HEK293 (cell line): ENCODE results near the gene MGMT.
A peak's percentile ranks its signal among the peaks of the same experiment; 100 is the strongest.

Experiments used
- CTCF ChIA-PET: fragments of 350-600 bp; formaldehyde crosslinking; extraction: SDS; loops from one replicate; lab custom pipeline; 2021; ENCODE audit warnings: antibody characterized with exemption; lab: Yijun Ruan, JAX
- POLR2A ChIA-PET: fragments of 300-600 bp; formaldehyde crosslinking; extraction: SDS; loops from one replicate; lab custom pipeline; 2020; ENCODE audit warnings: antibody characterized with exemption, inconsistent platforms; lab: Yijun Ruan, JAX
- H3K27ac ChIP-seq: fragments of 200-500 bp; sonication (Bioruptor generic); 2 replicates; pipeline ENCODE4 v1.5.1; 2014; ENCODE audit warnings: low read depth, low read length, control low read depth, inconsistent platforms; ENCODE audit errors: extremely low read depth
- H3K36me3 ChIP-seq, 2 experiments: fragments of 200-500 bp in 1 of 2; sonication (Bioruptor generic) in 1 of 2; 1 replicate in 1 of 2; 2 replicates in 1 of 2; pipeline ENCODE4 v1.5.1; 2014 to 2017; ENCODE audit warnings: inconsistent platforms in 2 of 2, low read length in 2 of 2; ENCODE audit not compliant: control insufficient read depth in 2 of 2, insufficient read depth in 1 of 2
- H3K4me1 ChIP-seq: fragments of 200-500 bp; sonication (Bioruptor generic); 2 replicates; pipeline ENCODE4 v1.5.1; 2014; ENCODE audit warnings: mild to moderate bottlenecking, low read length, inconsistent platforms; ENCODE audit not compliant: control insufficient read depth, insufficient read depth
- H3K4me3 ChIP-seq: 2 replicates; pipeline ENCODE4 v1.5.1; 2011; ENCODE audit warnings: low read depth, mild to moderate bottlenecking, control low read depth, low read length, moderate library complexity
- H3K9me3 ChIP-seq: fragments of 200-500 bp; sonication (Bioruptor generic); 2 replicates; pipeline ENCODE4 v1.5.1; 2014; ENCODE audit warnings: low read depth, low read length, inconsistent platforms; ENCODE audit not compliant: control insufficient read depth, insufficient read depth
- KLF9 ChIP-seq: fragments of 450-650 bp; formaldehyde crosslinking; IDR thresholded peaks from 2 replicates; pipeline ENCODE4 v1.5.1; 2016; ENCODE audit warnings: missing biosample characterization, missing genetic modification characterization, low read depth
- SCRT2 ChIP-seq: fragments of 450-650 bp; formaldehyde crosslinking; IDR thresholded peaks from 2 replicates; pipeline ENCODE4 v1.5.1; 2016; ENCODE audit warnings: missing biosample characterization, missing genetic modification characterization
- TRIM28 ChIP-seq: IDR thresholded peaks from 2 replicates; pipeline ENCODE4 v1.6.1; 2011; ENCODE audit warnings: low read length, control low read depth, borderline replicate concordance
- ZBTB21 ChIP-seq: fragments of 450-650 bp; formaldehyde crosslinking; IDR thresholded peaks from 2 replicates; pipeline ENCODE4 v1.5.1; 2017; ENCODE audit warnings: missing biosample characterization, missing genetic modification characterization
- ZBTB26 ChIP-seq: fragments of 450-650 bp; formaldehyde crosslinking; optimal IDR thresholded peaks from 2 replicates; pipeline ENCODE3; 2016; ENCODE audit warnings: missing biosample characterization, mild to moderate bottlenecking, missing genetic modification characterization
- ZBTB8A ChIP-seq: fragments of 450-650 bp; formaldehyde crosslinking; IDR thresholded peaks from 2 replicates; pipeline ENCODE4 v1.5.1; 2016; ENCODE audit warnings: missing biosample characterization, missing genetic modification characterization
- ZNF169 ChIP-seq: fragments of 450-650 bp; formaldehyde crosslinking; IDR thresholded peaks from 2 replicates; pipeline ENCODE4 v1.5.1; 2016; ENCODE audit warnings: missing biosample characterization, missing genetic modification characterization
- ZNF302 ChIP-seq: fragments of 450-650 bp; formaldehyde crosslinking; IDR thresholded peaks from 2 replicates; pipeline ENCODE4 v1.5.1; 2016; ENCODE audit warnings: missing biosample characterization, missing genetic modification characterization, low read depth
- ZNF324 ChIP-seq: fragments of 450-650 bp; formaldehyde crosslinking; IDR thresholded peaks from 2 replicates; pipeline ENCODE4 v1.5.1; 2016; ENCODE audit warnings: missing biosample characterization, missing genetic modification characterization
- ZNF433 ChIP-seq: fragments of 450-650 bp; formaldehyde crosslinking; IDR thresholded peaks from 2 replicates; pipeline ENCODE4 v1.5.1; 2016; ENCODE audit warnings: missing biosample characterization, missing genetic modification characterization, low read depth
- ZNF501 ChIP-seq: fragments of 450-650 bp; formaldehyde crosslinking; IDR thresholded peaks from 2 replicates; pipeline ENCODE4 v1.5.1; 2016; ENCODE audit warnings: missing biosample characterization, missing genetic modification characterization
- ZNF510 ChIP-seq: fragments of 450-650 bp; formaldehyde crosslinking; IDR thresholded peaks from 2 replicates; pipeline ENCODE4 v1.5.1; 2018; ENCODE audit warnings: mild to moderate bottlenecking, missing genetic modification characterization, missing biosample characterization; ENCODE audit not compliant: insufficient replicate concordance
- ZNF549 ChIP-seq: fragments of 450-650 bp; IDR thresholded peaks from 2 replicates; pipeline ENCODE4 v1.5.1; 2018; ENCODE audit warnings: missing biosample characterization, missing genetic modification characterization, mild to moderate bottlenecking, inconsistent platforms, moderate library complexity
- TF ChIP-seq, protein P1 (sequence below): fragments of 450-650 bp; IDR thresholded peaks from 2 replicates; pipeline ENCODE4 v1.5.1; 2018; ENCODE audit warnings: missing biosample characterization, missing genetic modification characterization
- TF ChIP-seq, protein P2 (sequence below): fragments of 450-650 bp; formaldehyde crosslinking; IDR thresholded peaks from 2 replicates; pipeline ENCODE4 v1.5.0; 2017; ENCODE audit warnings: missing biosample characterization, missing genetic modification characterization, borderline replicate concordance

MGMT gene

DNA sequence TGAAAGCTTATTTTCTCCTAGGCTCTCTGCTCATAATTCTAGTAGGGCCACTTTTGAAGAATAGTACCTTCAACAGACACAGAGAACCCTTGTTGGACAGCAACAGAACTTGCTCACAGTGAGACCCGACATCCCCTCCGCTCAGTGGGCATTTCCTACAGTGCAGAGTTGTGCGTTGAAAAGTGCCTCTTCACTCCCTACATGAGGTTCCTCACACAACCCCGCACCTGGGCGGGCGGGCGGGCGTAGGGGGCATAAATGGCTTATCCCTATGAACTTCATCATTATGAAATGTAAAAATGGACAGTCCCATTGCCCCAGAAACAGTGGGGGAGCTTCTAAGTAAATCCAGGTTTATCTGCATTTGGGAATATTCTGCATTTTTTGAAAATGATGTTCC is 174.9 kb downstream of the MGMT start:
- CTCF ChIA-PET, result interaction anchor here (0.6 kb wide), 1 partner anchor 38 kb away, joined by 3 read pairs; no protein-coding TSS in a partner anchor
- no peak overlapping the region for H3K27ac ChIP-seq
- no peaks in the 10 kb centered on the region for H3K4me1 ChIP-seq
- H3K36me3 ChIP-seq, result no peaks in the 10 kb centered on the region
- no peak overlapping the region for H3K4me3 ChIP-seq
- no peaks in the 10 kb centered on the region for H3K9me3 ChIP-seq
- TF ChIP-seq ZBTB8A (tag by site-specific recombination) (no peak), TRIM28 (no peak), ZNF324 (tag by site-specific recombination) (no peak), ZNF169 (tag by site-specific recombination) (no peak)
- TF ChIP-seq, protein P1, sequence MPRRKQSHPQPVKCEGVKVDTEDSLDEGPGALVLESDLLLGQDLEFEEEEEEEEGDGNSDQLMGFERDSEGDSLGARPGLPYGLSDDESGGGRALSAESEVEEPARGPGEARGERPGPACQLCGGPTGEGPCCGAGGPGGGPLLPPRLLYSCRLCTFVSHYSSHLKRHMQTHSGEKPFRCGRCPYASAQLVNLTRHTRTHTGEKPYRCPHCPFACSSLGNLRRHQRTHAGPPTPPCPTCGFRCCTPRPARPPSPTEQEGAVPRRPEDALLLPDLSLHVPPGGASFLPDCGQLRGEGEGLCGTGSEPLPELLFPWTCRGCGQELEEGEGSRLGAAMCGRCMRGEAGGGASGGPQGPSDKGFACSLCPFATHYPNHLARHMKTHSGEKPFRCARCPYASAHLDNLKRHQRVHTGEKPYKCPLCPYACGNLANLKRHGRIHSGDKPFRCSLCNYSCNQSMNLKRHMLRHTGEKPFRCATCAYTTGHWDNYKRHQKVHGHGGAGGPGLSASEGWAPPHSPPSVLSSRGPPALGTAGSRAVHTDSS (tag by site-specific recombination), result no peak
- TF ChIP-seq, protein P2, sequence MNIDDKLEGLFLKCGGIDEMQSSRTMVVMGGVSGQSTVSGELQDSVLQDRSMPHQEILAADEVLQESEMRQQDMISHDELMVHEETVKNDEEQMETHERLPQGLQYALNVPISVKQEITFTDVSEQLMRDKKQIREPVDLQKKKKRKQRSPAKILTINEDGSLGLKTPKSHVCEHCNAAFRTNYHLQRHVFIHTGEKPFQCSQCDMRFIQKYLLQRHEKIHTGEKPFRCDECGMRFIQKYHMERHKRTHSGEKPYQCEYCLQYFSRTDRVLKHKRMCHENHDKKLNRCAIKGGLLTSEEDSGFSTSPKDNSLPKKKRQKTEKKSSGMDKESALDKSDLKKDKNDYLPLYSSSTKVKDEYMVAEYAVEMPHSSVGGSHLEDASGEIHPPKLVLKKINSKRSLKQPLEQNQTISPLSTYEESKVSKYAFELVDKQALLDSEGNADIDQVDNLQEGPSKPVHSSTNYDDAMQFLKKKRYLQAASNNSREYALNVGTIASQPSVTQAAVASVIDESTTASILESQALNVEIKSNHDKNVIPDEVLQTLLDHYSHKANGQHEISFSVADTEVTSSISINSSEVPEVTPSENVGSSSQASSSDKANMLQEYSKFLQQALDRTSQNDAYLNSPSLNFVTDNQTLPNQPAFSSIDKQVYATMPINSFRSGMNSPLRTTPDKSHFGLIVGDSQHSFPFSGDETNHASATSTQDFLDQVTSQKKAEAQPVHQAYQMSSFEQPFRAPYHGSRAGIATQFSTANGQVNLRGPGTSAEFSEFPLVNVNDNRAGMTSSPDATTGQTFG (tag by site-specific recombination), result no peak
- TF ChIP-seq, all 188 proteins: peak for 0
- POLR2A ChIA-PET, result no interaction called here

- CTCF ChIA-PET, result no interaction called here
- POLR2A ChIA-PET, result no interaction called here
- H3K36me3 ChIP-seq, result no peaks in the 10 kb centered on the region
- no peak overlapping the region for H3K27ac ChIP-seq
- no peaks in the 10 kb centered on the region for H3K9me3 ChIP-seq
- no peak overlapping the region for H3K4me3 ChIP-seq
- no peaks in the 10 kb centered on the region for H3K4me1 ChIP-seq
- TF ChIP-seq SCRT2 (tag by site-specific recombination), result peak; percentile 24; the same call in 1 of the 2 replicates
- no peak for TF ChIP-seq KLF9 (tag by site-specific recombination)
Observed at GRCh38 chr10:129642427-129642826, 175.4 kb downstream of the MGMT start.

GRCh38 chr10:129643266-129643665 is 176.2 kb downstream of the MGMT start:
- ChIA-PET CTCF (no interaction called here), POLR2A (no interaction called here)
- Histone ChIP-seq H3K4me3 (no peak overlapping the region), H3K9me3 (no peaks in the 10 kb centered on the region), H3K4me1 (no peaks in the 10 kb centered on the region), H3K27ac (no peak overlapping the region), H3K36me3 (no peaks in the 10 kb centered on the region)
- TF ChIP-seq ZNF501 (tag by site-specific recombination) (no peak), ZNF549 (tag by site-specific recombination) (no peak), ZNF510 (no peak), ZNF302 (tag by site-specific recombination) (no peak), ZNF433 (tag by site-specific recombination) (no peak), ZBTB21 (tag by site-specific recombination) (no peak), ZBTB26 (no peak)
